NCI-H128 (cell line): ENCODE measurements around the gene EHD4.

Experiments used
- DNase-seq: peaks from one replicate; lab custom pipeline; 2025; ENCODE audit not compliant: unreplicated experiment; lab: John Stamatoyannopoulos, UW

EHD4 gene

DNA sequence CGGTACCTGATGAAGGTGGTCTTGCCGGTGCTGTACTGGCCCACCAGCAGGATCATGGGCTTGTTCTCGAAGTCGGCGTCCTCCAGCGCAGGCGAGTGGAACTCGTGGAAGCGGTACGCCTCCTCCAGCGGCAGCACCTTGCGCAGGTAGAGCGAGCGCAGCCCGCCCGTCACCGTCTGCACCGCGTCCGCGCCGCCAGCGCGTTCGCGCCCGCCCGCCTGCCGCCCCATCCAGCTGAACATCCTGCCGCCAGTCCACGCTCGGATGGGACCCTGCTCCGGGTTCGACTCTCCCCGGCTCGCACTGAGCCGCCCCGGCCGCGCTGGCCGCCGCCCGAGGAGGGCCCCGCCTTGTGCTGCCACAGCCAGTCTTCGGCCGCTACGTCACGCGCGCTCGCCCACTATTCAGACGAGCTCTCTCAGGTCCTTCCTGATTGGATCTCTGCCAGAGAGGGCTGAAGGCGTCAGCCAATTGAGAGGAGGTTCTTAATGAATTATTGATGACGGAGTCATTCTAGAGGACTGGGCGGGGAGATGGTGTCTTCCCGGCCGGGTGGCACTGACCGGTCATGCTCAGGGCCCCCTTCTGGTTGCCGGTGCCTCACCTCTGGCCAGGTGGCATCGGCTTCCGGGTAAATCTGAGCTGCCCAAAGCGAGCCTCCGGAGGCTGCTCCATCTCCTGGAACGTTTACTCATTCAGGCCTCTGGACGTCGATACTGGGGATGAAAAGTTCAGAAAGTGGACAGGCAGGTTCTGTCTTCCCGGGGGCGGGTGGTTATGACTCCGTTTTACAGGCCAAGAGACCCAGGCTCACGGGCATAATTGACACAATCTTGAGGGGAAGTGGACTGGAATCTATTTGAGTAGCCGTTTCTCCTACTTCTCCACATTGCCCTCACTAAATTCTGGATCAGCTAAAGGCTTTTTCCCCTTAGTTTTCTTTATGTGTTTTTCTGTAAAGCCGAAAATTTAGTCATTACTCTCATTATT, at the start of gene EHD4:
Gene EHD4 (minus strand): TSS at position 305 of the 990 bp plus-strand sequence. CDS start 63 bp downstream, at position 242.
- DNase-seq = peak; percentile 93

DNA sequence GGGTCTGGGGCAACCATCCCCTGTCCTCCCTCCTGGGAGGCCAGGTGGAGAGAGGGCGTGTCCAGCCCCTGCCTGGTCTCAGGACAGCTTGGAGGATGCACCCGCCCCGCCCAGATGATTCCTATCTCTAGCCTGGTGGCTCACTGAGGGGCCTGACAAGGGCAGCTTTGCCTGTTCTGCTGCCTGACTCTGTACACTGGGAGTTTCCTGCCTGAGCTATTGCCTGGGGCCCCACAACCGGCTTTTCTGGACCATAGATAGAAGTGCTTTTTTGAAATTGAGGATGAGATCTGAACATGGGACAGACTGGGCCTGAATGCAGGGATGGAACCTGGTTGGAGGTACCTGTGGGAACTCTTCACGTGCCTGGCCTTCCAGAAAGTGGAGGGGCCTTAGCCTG, 49.2 kb upstream of the EHD4 start:
- DNase-seq = no peak

- no peak for DNase-seq
Measured at GRCh38 chr15:42020713-42021273, 48.4 kb upstream of the EHD4 start, which contains the start of gene PLA2G4E. TSS of gene PLA2G4E (minus strand) at chr15:42021042. CDS start at chr15:42021030, 12 bp downstream.

GRCh38 chr15:42018306-42019224, 46.2 kb upstream of the EHD4 start:
- no peak for DNase-seq

DNA sequence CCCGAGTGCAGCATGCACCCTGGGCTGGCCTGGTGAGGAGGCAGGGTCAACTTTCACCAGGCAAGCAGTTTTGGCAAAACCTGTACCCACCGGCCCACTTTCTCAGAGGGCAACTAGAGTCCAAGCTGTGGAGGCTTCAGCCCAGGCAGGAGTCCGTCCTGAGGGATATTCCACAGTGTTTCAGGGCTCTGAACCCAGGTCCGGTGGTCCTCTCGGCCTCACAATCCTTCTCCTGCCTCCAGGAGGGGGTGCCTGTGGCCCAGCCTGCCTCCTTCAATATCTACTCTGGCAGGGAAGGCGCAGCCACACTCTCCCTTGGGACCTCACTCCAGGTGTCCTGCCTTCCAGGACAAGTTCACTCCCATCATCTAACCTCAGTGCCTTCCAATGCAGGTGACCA, 44.6 kb upstream of the EHD4 start:
- DNase-seq = no peak

DNA sequence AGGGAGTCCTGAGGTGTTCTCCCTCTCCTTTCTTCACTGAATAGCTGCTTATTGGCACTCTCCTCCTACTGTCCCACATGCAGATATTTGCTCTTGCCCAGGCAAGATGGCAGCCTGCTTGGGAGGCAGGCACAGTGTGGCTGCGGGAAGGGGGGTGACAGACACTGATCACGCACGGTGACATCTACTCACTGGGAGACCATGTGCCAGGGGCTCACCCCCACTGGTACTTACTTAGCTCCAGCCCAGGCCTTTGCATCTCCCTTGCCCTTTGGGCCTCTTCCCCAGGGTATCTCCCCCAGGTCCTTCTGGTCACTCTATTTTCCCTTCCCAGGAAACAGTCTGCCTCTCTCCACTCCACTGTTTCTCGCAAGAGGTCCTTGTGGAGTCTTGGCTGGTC, 42.0 kb upstream of the EHD4 start:
- no peak for DNase-seq

GRCh38 chr15:42012928-42013482, 40.6 kb upstream of the EHD4 start:
- no peak for DNase-seq

DNA sequence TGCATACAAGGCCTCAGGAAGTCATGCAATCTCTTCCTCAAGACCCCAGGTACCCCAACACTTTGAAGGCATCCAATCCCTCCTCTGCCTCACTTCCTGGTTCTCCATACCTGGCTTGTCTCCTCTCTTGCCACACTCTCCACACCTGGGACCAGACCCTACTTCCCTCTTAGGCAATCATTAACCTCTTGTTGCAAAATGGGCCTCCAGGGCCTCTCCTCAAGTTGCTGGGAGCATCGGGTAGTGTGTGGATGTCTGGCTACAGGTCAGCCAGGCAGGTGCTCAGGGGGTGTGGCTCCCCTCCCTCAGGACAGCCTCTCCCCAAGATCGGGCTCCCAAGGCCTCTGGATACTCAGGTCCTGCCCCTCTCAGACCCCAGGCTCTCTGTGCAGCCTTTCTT, 39.9 kb upstream of the EHD4 start:
- no peak for DNase-seq

- no peak for DNase-seq
Measured at GRCh38 chr15:42011074-42011473, 38.7 kb upstream of the EHD4 start.

DNA sequence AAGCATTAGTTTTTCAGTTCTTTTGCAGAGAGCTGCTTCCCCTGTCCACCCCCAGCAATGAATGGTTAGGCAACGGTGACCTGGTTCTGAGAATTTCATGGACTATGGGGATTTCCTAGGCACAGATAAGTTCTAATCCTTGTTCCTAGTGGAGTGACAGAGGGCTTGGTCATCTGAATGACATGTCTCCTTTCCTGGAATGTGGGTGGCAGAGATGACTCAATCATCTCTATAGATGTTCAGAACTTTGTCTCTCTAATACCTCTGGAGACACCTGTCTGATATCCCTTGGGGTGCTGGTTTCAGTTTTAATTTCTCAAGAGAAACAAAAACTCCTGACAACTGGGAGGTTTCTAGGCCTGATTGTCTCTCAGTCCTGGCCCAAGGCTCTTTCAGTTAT, 38.1 kb upstream of the EHD4 start:
- DNase-seq = no peak

- no peak for DNase-seq
Measured at GRCh38 chr15:42009474-42009873, 37.1 kb upstream of the EHD4 start.

DNA sequence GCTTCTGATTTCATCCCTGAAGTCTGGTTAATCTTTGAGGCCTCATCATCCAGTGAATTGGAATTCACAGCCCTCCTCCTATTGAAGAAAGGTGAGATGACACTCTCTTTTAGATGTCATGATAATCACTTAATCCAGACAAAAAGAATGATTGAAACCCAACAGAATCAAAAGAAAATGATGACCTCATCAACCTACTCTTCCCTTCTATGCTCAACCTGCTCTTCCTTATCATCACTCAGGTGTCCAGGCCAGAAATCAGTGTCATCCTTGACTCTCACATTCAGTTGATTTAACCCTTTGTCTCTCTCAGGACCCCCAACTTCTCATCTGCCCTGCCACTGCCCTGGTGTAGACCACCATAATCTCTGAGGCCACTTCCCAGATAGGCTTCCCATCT, 36.7 kb upstream of the EHD4 start:
- no peak for DNase-seq

GRCh38 chr15:42007386-42007785, 35.0 kb upstream of the EHD4 start:
- no peak for DNase-seq

DNA sequence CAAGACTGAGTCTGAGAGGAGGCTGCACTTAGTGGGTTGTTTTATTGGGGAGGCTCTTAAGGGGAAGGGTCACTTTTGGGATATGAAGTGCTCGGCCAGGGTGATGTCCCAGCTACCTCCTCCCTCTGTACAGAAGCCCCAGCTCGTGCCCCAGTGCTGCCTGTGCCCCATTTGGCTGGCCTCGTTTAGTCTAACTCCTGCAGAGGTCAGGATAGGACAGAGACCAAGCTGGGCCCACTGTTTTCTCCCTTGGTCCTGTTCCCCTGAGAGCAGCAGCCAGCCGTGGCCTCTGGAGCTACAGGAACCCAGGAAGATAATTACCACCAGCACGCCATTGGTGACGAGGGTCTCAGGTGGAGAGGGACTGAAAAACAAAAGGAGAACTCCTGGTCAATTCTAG, 30.0 kb upstream of the EHD4 start:
- no peak for DNase-seq

DNA sequence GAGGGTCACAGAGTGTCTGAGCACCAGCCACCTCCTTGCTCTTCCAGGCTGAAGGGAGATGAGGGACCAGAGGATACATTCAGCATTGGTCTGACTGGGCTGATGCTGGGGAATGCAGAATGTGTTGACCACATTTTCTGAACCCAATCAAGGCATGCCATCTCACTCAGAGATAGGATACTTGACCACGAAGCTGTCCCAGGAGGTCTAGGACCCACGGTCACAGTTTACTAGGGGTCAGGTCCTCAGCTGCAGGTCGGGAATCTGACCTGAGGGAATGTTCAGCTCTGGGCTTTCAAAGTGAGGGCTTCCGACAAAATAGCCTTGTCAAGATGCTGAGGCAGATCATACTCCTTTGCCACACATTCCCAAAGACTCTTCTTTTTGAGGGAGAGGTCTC, 28.9 kb upstream of the EHD4 start:
- no peak for DNase-seq

- no peak for DNase-seq
Measured at GRCh38 chr15:41999290-42000285, 27.2 kb upstream of the EHD4 start.

- DNase-seq = no peak
Measured at GRCh38 chr15:41997845-41998244, 25.5 kb upstream of the EHD4 start.

- no peak for DNase-seq
Measured at GRCh38 chr15:41996921-41997592, 24.7 kb upstream of the EHD4 start.

DNA sequence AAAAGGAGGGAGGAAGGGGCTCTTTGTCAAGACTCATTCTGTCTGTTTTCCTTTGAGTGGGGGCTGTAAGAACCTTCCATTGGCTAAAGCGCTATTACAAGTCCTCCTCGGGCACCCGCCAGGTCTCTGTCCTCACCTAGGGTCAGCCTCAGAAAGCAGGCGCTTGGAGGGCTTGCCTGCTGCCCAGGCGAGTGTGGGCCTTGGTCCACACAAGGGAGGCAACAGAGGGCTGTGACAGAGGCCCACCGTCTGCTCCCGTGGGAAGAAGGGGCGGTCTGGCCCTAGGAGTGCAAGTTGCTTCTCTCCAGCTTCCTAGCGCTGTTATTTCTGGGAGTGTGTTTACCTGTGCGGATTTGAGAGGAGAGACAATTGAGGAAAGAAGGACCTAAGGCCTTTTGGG, 24.0 kb upstream of the EHD4 start:
- no peak for DNase-seq
